WTC11 (cell line): Measurements from ENCODE around the gene TOM1L2.

Experiments used
- ELF4 ChIP-seq: sonication (generic); formaldehyde crosslinking; IDR thresholded peaks from 2 replicates; pipeline ENCODE4 v1.8.1; 2022; ENCODE audit warnings: low read depth, mild to moderate bottlenecking, moderate library complexity, missing genetic modification reagents
- IRF2 ChIP-seq: sonication (generic); formaldehyde crosslinking; IDR thresholded peaks from 2 replicates; pipeline ENCODE4 v1.8.0; 2022; ENCODE audit warnings: low read depth, missing genetic modification reagents, borderline replicate concordance
- JUN ChIP-seq: sonication (generic); formaldehyde crosslinking; IDR thresholded peaks from 2 replicates; pipeline ENCODE4 v1.8.0; 2023; ENCODE audit warnings: mild to moderate bottlenecking, missing genetic modification reagents
- TEAD4 ChIP-seq: sonication (generic); formaldehyde crosslinking; IDR thresholded peaks from 2 replicates; pipeline ENCODE4 v1.8.0; 2022; ENCODE audit warnings: mild to moderate bottlenecking, missing genetic modification reagents
- TP53 ChIP-seq: sonication (generic); formaldehyde crosslinking; IDR thresholded peaks from 2 replicates; pipeline ENCODE4 v1.8.1; 2023; ENCODE audit warnings: mild to moderate bottlenecking, missing genetic modification reagents
- ZNF232 ChIP-seq: sonication (generic); formaldehyde crosslinking; IDR thresholded peaks from 2 replicates; pipeline ENCODE4 v1.8.0; 2022; ENCODE audit warnings: mild to moderate bottlenecking, missing genetic modification reagents
- TF ChIP-seq, protein P1 (sequence below): fragments of 200-600 bp; IDR thresholded peaks from 2 replicates; pipeline ENCODE4 v1.8.0; 2022; ENCODE audit warnings: antibody characterized with exemption
- TF ChIP-seq, protein P2 (sequence below): sonication (generic); formaldehyde crosslinking; IDR thresholded peaks from 2 replicates; pipeline ENCODE4 v1.8.0; 2022; ENCODE audit warnings: mild to moderate bottlenecking, missing genetic modification reagents
- TF ChIP-seq, protein P3 (sequence below): sonication (generic); formaldehyde crosslinking; IDR thresholded peaks from 2 replicates; pipeline ENCODE4 v1.8.0; 2022; ENCODE audit warnings: mild to moderate bottlenecking, missing genetic modification reagents

DNA sequence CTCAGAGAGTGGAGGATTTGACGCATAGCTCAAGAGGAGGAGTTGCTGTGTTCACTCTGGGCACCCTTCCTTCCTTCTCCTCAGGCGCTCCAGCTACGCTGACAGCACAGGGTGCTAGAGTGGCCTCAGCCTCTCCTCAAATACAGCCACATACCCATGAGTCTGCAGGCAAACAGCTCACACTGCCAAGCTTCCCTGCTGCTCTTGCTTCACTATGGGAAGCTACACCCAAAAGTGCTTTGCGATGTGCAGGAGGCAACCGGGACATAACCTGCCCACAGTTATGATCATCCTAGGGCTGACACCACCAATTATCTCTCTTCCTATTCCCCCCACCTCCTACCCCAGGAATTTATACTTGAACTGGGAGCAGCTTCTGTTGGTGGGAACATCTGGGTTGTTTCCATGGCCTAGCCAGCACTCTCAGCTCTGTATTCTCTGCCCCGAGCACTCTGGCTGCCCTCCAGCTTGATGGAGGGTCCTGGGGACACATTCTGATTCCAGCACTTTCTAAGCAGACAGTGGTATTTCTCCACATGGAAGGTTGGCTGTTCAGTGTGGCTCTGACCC, 95.2 kb downstream of the TOM1L2 start:
- no peak for TF ChIP-seq ELF4 (CRISPR knock-in tag)
- TF ChIP-seq, protein P1, sequence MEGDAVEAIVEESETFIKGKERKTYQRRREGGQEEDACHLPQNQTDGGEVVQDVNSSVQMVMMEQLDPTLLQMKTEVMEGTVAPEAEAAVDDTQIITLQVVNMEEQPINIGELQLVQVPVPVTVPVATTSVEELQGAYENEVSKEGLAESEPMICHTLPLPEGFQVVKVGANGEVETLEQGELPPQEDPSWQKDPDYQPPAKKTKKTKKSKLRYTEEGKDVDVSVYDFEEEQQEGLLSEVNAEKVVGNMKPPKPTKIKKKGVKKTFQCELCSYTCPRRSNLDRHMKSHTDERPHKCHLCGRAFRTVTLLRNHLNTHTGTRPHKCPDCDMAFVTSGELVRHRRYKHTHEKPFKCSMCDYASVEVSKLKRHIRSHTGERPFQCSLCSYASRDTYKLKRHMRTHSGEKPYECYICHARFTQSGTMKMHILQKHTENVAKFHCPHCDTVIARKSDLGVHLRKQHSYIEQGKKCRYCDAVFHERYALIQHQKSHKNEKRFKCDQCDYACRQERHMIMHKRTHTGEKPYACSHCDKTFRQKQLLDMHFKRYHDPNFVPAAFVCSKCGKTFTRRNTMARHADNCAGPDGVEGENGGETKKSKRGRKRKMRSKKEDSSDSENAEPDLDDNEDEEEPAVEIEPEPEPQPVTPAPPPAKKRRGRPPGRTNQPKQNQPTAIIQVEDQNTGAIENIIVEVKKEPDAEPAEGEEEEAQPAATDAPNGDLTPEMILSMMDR, result no peak
- TF ChIP-seq TEAD4 (CRISPR knock-in tag), result no peak
- no peak for TF ChIP-seq JUN (CRISPR knock-in tag)
- TF ChIP-seq, protein P2, sequence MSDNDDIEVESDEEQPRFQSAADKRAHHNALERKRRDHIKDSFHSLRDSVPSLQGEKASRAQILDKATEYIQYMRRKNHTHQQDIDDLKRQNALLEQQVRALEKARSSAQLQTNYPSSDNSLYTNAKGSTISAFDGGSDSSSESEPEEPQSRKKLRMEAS (CRISPR knock-in tag), result no peak
- TF ChIP-seq TP53, result no peak
- TF ChIP-seq, protein P3, sequence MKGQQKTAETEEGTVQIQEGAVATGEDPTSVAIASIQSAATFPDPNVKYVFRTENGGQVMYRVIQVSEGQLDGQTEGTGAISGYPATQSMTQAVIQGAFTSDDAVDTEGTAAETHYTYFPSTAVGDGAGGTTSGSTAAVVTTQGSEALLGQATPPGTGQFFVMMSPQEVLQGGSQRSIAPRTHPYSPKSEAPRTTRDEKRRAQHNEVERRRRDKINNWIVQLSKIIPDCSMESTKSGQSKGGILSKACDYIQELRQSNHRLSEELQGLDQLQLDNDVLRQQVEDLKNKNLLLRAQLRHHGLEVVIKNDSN (CRISPR knock-in tag), result no peak
- TF ChIP-seq ZNF232 (CRISPR knock-in tag), result no peak
- no peak for TF ChIP-seq IRF2 (CRISPR knock-in tag)
